Activated B cell treated with CpG ODN at 0.5 μM for 24 hours (primary cell): Measurements from ENCODE around the gene NRIP1. TPM values are rescaled to one million over a fixed set of nuclear protein-coding genes. Genes with fewer than 3 reads are reported as not detected.

Experiments
- ATAC-seq: fragments of 200-7000 bp; cut with Tn5 transposase; one replicate; pipeline ENCODE4 v1.10.0; 2021; ENCODE audit warnings: low read depth, mild to moderate bottlenecking, moderate library complexity
- CTCF ChIA-PET: fragments of 350-600 bp; sonication (Branson Sonifier 250); formaldehyde crosslinking; loops from one replicate; lab custom pipeline; 2021; ENCODE audit warnings: antibody characterized with exemption; lab: Charles Lee
- POLR2A ChIA-PET: fragments of 350-600 bp; sonication (Branson Sonifier 250); formaldehyde crosslinking; loops from one replicate; lab custom pipeline; 2021; ENCODE audit warnings: antibody characterized with exemption; lab: Charles Lee
- DNase-seq: peaks from one replicate; pipeline ENCODE4 v3.0.0; 2022
- H3K27ac Mint-ChIP-seq: one replicate; pipeline ENCODE4 v1.8.0; 2020; ENCODE audit warnings: mixed read lengths
- H3K27me3 Mint-ChIP-seq: one replicate; pipeline ENCODE4 v1.8.0; 2021; ENCODE audit warnings: mixed read lengths
- H3K36me3 Mint-ChIP-seq: one replicate; pipeline ENCODE4 v1.8.0; 2021; ENCODE audit warnings: low read depth, mixed read lengths
- H3K4me1 Mint-ChIP-seq: one replicate; pipeline ENCODE4 v1.8.0; 2021; ENCODE audit warnings: mixed read lengths
- H3K4me3 Mint-ChIP-seq: one replicate; pipeline ENCODE4 v1.8.0; 2020; ENCODE audit warnings: mild to moderate bottlenecking, mixed read lengths
- H3K9me3 Mint-ChIP-seq: one replicate; pipeline ENCODE4 v1.8.0; 2020; ENCODE audit warnings: mixed read lengths
- intact Hi-C: fragments of 100-400 bp; cut with micrococcal nuclease; formaldehyde crosslinking; loops from one replicate; pipeline ENCODE4 v1.15.1; 2024
- total RNA-seq: library from RNA; stranded (reverse); gene quantifications from 2 replicates; pipeline ENCODE4 v1.2.3, GENCODE V29; 2022
- TF ChIP-seq, protein P1 (sequence below): fragments of 200-600 bp; IDR thresholded peaks from one replicate; pipeline ENCODE4 v1.8.0; 2022; ENCODE audit warnings: antibody characterized with exemption, mild to moderate bottlenecking

The NRIP1 gene
- total RNA-seq, 1 donor from 2014 or later, result 26.6 TPM

DNA sequence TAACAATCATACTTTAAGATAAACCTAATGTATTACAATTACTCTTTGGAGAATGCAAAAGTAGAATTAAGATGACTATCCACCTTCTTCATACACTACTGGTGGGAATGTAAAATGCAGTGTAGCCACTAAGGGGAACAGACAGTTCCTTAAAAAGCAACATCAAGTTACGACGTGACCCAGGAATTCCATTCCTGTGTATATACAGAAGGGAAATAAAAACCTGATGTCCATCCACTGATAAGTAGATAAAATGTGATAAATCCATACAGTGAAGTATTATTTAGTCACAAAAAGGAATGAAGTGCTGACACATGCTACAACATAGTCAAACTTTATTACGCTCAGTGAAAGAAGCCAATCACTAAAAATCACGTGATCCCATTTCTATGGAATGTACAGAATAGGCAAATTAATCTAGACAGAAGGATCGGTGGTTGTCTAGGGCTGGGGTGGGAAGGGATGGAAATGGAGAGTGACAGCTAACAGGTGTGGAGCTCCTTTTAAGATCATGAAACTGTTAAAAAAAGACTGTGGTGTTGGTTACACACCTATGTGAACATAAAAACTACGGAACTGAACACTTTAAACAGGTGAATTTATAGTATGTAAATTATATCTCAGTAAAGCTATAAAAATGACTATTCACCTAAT lies 42.1 kb downstream of the NRIP1 start:
- no peak for ATAC-seq
- ChIA-PET CTCF (no interaction called here), POLR2A (no interaction called here)
- Mint-ChIP-seq H3K9me3 (no peaks in the 10 kb centered on the region), H3K4me1 (peaks cover 41% of the 10 kb centered on the region), H3K27me3 (no peaks in the 10 kb centered on the region), H3K36me3 (peaks cover 12% of the 10 kb centered on the region), H3K4me3 (no peak overlapping the region), H3K27ac (no peak overlapping the region)
- intact Hi-C loops, result no loop called here
- DNase-seq, result no peak
- TF ChIP-seq, protein P1, sequence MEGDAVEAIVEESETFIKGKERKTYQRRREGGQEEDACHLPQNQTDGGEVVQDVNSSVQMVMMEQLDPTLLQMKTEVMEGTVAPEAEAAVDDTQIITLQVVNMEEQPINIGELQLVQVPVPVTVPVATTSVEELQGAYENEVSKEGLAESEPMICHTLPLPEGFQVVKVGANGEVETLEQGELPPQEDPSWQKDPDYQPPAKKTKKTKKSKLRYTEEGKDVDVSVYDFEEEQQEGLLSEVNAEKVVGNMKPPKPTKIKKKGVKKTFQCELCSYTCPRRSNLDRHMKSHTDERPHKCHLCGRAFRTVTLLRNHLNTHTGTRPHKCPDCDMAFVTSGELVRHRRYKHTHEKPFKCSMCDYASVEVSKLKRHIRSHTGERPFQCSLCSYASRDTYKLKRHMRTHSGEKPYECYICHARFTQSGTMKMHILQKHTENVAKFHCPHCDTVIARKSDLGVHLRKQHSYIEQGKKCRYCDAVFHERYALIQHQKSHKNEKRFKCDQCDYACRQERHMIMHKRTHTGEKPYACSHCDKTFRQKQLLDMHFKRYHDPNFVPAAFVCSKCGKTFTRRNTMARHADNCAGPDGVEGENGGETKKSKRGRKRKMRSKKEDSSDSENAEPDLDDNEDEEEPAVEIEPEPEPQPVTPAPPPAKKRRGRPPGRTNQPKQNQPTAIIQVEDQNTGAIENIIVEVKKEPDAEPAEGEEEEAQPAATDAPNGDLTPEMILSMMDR, result no peak

DNA sequence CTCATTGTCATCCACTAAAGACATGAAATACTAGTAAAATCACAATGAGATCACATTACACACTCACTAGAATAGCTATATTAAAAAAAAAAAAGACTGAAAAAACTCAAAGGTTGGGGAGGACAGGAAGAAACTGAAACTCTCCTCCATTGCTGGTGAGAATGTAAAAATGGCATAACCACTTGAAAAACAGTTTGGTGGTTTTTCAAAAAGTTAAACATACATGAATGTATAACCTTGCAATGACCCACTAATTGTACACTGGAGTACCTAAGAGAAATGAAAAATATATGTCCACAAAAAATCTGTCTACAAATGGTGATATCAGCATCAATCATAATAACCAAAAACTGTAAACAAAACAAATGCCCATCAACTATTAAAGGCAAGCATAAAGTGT lies 44.0 kb downstream of the NRIP1 start:
- ATAC-seq, result no peak
- DNase-seq, result no peak
- ChIA-PET POLR2A (interaction anchor here (0.6 kb wide), 1 partner anchor 17 kb away, joined by 3 read pairs; no protein-coding TSS in a partner anchor), CTCF (no interaction called here)
- H3K9me3 Mint-ChIP-seq, result no peaks in the 10 kb centered on the region
- H3K36me3 Mint-ChIP-seq, result peaks cover 13% of the 10 kb centered on the region
- H3K27ac Mint-ChIP-seq, result peak overlapping the region; percentile 46
- H3K4me1 Mint-ChIP-seq, result peaks cover 32% of the 10 kb centered on the region
- H3K27me3 Mint-ChIP-seq, result no peaks in the 10 kb centered on the region
- TF ChIP-seq, protein P1, result no peak
- H3K4me3 Mint-ChIP-seq, result no peak overlapping the region
- intact Hi-C loops, result no loop called here

DNA sequence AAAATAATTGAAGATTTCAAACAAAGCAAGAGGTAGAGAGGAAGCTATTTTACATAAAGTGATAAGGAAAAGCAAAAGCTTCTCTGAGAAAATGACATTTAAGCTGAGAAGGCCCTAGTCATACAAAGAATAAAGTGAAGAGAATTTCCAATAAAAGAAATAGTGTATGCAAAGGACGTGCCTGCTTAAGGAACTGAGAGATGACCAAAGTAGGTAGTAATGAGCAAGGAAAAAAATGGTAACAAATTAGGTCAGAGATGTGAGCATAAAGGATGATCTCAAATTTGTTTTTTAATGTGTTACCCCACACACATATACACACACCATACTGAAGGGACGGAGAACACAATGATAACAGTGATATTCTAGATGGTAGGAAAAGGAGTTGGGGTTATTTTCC lies 46.4 kb downstream of the NRIP1 start:
- intact Hi-C loops, result no loop called here
- ATAC-seq (no peak), DNase-seq (no peak)
- Mint-ChIP-seq H3K27ac (no peak overlapping the region), H3K27me3 (no peaks in the 10 kb centered on the region), H3K4me3 (no peak overlapping the region), H3K9me3 (no peaks in the 10 kb centered on the region), H3K36me3 (peaks cover 24% of the 10 kb centered on the region), H3K4me1 (peaks cover 31% of the 10 kb centered on the region)
- TF ChIP-seq, protein P1, result no peak
- ChIA-PET CTCF (no interaction called here), POLR2A (no interaction called here)

DNA sequence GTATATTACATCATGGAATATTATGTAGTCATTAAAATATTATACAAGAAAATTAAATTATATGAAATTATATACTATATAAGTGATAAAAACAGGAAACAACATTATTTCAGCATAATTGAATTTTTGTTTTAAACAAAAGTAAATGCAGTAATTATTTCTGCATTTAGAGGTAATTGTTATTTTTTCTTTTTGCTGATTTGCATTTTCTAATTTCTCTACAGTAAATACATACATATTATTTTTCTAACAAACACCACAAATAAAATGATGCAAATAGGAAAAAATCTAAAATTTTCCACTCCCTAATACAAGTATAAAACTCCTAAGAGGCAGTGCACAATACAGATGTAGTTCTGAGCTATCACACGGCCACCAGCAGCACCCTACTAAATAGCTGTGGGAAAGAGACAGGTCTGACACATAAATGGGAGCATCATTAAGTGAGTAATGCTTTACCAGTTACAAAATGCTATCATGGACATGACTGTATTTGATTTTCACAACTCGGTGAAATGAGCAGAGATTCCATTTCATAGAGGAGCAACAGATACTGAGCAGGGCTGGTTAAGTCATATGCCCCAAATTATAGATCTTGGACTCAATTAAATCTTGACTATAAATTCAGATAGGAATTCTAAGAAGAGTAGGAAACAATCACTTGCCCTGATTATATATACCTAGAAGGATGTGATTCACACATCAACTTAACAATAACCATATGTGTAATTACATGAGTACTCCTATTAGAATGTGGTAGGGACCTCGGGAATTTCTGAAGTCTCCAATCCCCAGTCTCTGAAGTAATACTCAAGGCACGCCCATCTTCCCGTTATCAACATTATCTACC lies 49.0 kb downstream of the NRIP1 start:
- no peak for DNase-seq
- Mint-ChIP-seq H3K4me1 (peaks cover 21% of the 10 kb centered on the region), H3K36me3 (peaks cover 18% of the 10 kb centered on the region), H3K9me3 (no peaks in the 10 kb centered on the region), H3K27me3 (no peaks in the 10 kb centered on the region), H3K4me3 (no peak overlapping the region), H3K27ac (no peak overlapping the region)
- intact Hi-C loops, result no loop called here
- TF ChIP-seq, protein P1, result no peak
- CTCF ChIA-PET, result no interaction called here
- ATAC-seq, result no peak
- POLR2A ChIA-PET, result no interaction called here

DNA sequence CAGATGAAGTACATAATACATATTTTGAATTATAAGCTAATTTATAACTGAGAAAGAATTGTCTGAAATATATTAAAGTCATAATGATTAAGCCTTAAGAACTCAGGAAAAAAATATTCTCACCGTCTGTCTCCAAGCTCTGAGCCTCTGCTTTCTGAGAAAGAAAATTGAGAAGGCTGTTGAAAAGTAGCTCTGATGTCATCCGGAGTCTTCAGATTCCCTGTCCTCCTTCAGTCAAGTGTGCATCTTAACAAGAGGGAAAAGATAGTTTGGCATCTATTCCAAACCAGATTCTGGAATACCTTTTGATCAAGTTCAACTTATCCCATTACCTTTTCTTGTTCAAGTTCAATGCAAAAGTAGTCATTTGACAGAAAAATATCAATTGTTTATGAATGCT lies 50.6 kb downstream of the NRIP1 start:
- DNase-seq, result no peak
- ATAC-seq, result no peak
- ChIA-PET CTCF (no interaction called here), POLR2A (no interaction called here)
- Mint-ChIP-seq H3K9me3 (no peaks in the 10 kb centered on the region), H3K27ac (no peak overlapping the region), H3K27me3 (no peaks in the 10 kb centered on the region), H3K4me3 (no peak overlapping the region), H3K4me1 (peaks cover 17% of the 10 kb centered on the region), H3K36me3 (peaks cover 25% of the 10 kb centered on the region)
- TF ChIP-seq, protein P1, result no peak
- intact Hi-C loops, result no loop called here
